ENCODE data around the gene DHX35. TPM values are rescaled to one million over a fixed set of nuclear protein-coding genes. Genes with fewer than 3 reads are reported as not detected.

DHX35 gene
- total RNA-seq, 4 donors from 2014 or later = 4.4 to 14.7 (median 10.8) TPM

- Histone ChIP-seq H3K4me3 (no peak overlapping the region), H3K4me1 (peaks cover 0 to 20% (median 0%) of the 10 kb centered on the region in 3 donors), H3K36me3 (peaks cover 0 to 100% (median 14%) of the 10 kb centered on the region in 3 donors), H3K27me3 (no peaks in the 10 kb centered on the region), H3K27ac (peak overlapping the region; percentile 53 to 77 (median 59)), H3K9me3 (no peaks in the 10 kb centered on the region)
- WGBS, 2 donors = 82 to 100% methylated on average over 1 of the region's 1 CpG
- no peak for DNase-seq
- intact Hi-C loops (cut with DNase I) = no loop called here
- TF ChIP-seq CTCF (IDR thresholded peaks at IDR 0.05) (no peak), POLR2A (IDR thresholded peaks at IDR 0.05) (no peak)
Observed at GRCh38 chr20:39036011-39036410, 73.9 kb downstream of the DHX35 start.

DNA sequence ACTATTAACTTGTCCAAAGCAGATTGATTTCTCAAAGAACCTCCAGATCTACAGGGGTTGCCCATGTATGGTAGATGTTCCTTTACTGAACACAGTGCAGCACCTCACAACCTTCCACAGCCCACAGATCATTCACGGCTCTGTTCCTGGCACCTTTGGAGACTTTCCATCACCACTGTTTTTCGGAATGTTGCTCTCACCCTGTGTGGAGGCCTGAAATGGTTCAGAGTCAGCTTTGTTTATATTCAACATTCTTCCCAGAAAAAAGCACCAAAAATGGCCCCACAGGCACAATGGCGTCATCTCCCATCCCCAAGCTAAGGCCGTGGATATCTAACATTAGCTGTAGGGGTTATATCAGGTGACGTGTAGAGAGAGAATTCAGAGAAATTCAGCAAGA, 74.7 kb downstream of the DHX35 start:
- Histone ChIP-seq H3K27me3 (no peaks in the 10 kb centered on the region), H3K36me3 (peaks cover 0 to 100% (median 17%) of the 10 kb centered on the region in 3 donors), H3K9me3 (no peaks in the 10 kb centered on the region), H3K4me1 (peaks cover 0 to 23% (median 2%) of the 10 kb centered on the region in 3 donors), H3K4me3 (no peak overlapping the region), H3K27ac (peak overlapping the region in 3 of 4 donors; percentile 34 to 72 (median 65))
- no peak for DNase-seq
- TF ChIP-seq POLR2A (IDR thresholded peaks at IDR 0.05) (no peak), CTCF (IDR thresholded peaks at IDR 0.05) (no peak)
- 64 to 84% methylated on average over 5 of the region's 5 CpGs for WGBS, 2 donors
- intact Hi-C loops (cut with DNase I) = no loop called here

GRCh38 chr20:39038047-39038446, 75.9 kb downstream of the DHX35 start:
- no peaks in the 10 kb centered on the region for H3K9me3 ChIP-seq
- no peak overlapping the region for H3K4me3 ChIP-seq
- H3K27ac ChIP-seq = peak overlapping the region in 3 of 4 donors; percentile 34 to 72 (median 65)
- intact Hi-C loops (cut with DNase I) = no loop called here
- TF ChIP-seq POLR2A (IDR thresholded peaks at IDR 0.05) = no peak
- TF ChIP-seq CTCF (IDR thresholded peaks at IDR 0.05) = no peak
- WGBS, 2 donors = 81 to 100% methylated on average over 8 of the region's 8 CpGs
- no peak for DNase-seq
- no peaks in the 10 kb centered on the region for H3K27me3 ChIP-seq
- H3K4me1 ChIP-seq = peaks cover 3 to 35% (median 14%) of the 10 kb centered on the region in 3 donors
- H3K36me3 ChIP-seq = peaks cover 0 to 90% (median 17%) of the 10 kb centered on the region in 3 donors

GRCh38 chr20:39038495-39038894, 76.4 kb downstream of the DHX35 start:
- no peak for DNase-seq
- intact Hi-C loops (cut with DNase I) = no loop called here
- WGBS, 2 donors = 82% methylated on average over 4 of the region's 6 CpGs; no CpG with 5 or more reads in 1 of the 2 donors
- H3K27ac ChIP-seq = peak overlapping the region in 1 of 4 donors; percentile 5
- H3K4me1 ChIP-seq = peaks cover 4 to 38% (median 17%) of the 10 kb centered on the region in 3 donors
- H3K4me3 ChIP-seq = no peak overlapping the region
- H3K9me3 ChIP-seq = no peaks in the 10 kb centered on the region
- peaks cover 0 to 86% (median 17%) of the 10 kb centered on the region in 3 donors for H3K36me3 ChIP-seq
- no peaks in the 10 kb centered on the region for H3K27me3 ChIP-seq
- no peak for TF ChIP-seq POLR2A (IDR thresholded peaks at IDR 0.05)
- no peak for TF ChIP-seq CTCF (IDR thresholded peaks at IDR 0.05)

DNA sequence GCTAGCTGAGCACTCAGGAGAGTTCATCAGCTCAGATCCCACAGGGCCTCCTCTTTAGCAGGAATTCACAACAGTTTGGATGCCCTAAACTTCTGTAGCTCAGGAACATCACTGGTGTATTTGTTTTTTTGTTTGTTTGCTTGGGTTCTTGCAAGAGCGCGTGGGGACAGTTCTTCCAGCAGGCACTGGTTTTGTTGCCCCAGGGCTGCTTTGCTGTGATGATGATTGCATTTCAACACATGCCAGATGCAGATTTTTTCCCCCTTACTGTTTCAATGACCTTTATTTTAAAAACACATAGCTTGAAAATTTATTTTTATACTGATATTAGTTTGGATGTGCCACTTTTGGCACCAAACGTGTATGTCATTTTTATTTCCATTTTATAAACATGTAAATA, 77.1 kb downstream of the DHX35 start:
- H3K4me3 ChIP-seq = no peak overlapping the region
- H3K36me3 ChIP-seq = peaks cover 0 to 78% (median 17%) of the 10 kb centered on the region in 3 donors
- TF ChIP-seq CTCF (IDR thresholded peaks at IDR 0.05) = no peak
- TF ChIP-seq POLR2A (IDR thresholded peaks at IDR 0.05) = no peak
- H3K27ac ChIP-seq = peak overlapping the region in 1 of 4 donors; percentile 13
- no peak for DNase-seq
- WGBS, 2 donors = 81 to 85% methylated on average over 3 of the region's 3 CpGs
- H3K27me3 ChIP-seq = no peaks in the 10 kb centered on the region
- H3K4me1 ChIP-seq = peaks cover 4 to 38% (median 17%) of the 10 kb centered on the region in 3 donors
- no peaks in the 10 kb centered on the region for H3K9me3 ChIP-seq
- intact Hi-C loops (cut with DNase I) = no loop called here

Data from esophagus squamous epithelium (tissue), 5 donors.